ENCODE measurements around the gene PTPRG. TPM values are rescaled to one million over a fixed set of nuclear protein-coding genes. Genes with fewer than 3 reads are reported as not detected.

The PTPRG gene
- total and polyA plus RNA-seq, 5 experiments from 2014 or later = not detected

DNA sequence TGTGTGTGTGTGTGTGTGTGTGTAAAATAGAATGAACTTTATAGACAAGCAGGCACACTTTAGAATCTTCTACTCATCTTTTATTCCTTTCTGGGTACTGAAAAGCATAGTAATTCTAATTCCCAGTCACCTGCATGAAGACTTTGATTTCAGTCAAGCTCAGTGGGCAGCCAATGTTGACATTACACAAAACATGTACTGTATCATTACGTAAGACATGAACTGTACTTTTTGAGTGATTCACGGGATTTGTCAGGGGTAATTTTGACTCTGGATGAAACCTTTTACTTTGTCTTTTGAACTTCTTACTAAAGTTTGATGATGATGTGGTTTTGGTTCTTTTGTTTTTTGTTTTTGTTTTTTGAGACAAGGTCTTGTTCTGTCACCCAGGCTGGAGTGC lies 38.8 kb downstream of the PTPRG start:
- POLR2A ChIA-PET = no interaction called here
- no peak for ATAC-seq
- Mint-ChIP-seq H3K27me3 (peaks cover 0 to 9% (median 1%) of the 10 kb centered on the region in 5 donors), H3K4me1 (no peaks in the 10 kb centered on the region), H3K27ac (no peak overlapping the region), H3K9me3 (peaks cover 0 to 3% (median 0%) of the 10 kb centered on the region in 9 donors), H3K36me3 (no peaks in the 10 kb centered on the region), H3K4me3 (no peak overlapping the region)
- no peak for DNase-seq

DNA sequence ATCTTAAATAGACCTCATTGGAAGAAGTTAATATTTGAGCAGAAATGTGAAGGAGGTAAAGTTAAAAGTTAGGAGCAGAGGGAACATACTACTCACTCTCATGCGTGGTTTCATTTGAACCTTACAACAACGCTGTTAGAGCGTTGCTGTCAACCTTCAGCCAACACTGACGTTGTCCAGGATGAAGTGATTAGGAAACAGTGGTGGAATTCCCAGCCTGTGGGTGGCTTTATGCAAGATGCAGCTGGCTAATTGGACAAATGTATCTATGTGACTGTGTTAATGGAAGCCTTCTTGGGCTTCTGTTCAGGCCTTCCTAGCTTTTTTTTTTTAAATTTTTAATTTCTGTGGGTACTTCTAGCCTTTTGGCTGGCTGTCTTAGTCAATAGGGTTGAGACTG lies 40.5 kb downstream of the PTPRG start:
- H3K27me3 Mint-ChIP-seq = peaks cover 0 to 9% (median 1%) of the 10 kb centered on the region in 5 donors
- H3K4me1 Mint-ChIP-seq = no peaks in the 10 kb centered on the region
- no peaks in the 10 kb centered on the region for H3K36me3 Mint-ChIP-seq
- no peak overlapping the region for H3K4me3 Mint-ChIP-seq
- ATAC-seq = no peak
- peaks cover 0 to 3% (median 0%) of the 10 kb centered on the region in 9 donors for H3K9me3 Mint-ChIP-seq
- DNase-seq = no peak
- no peak overlapping the region for H3K27ac Mint-ChIP-seq
- POLR2A ChIA-PET = no interaction called here

GRCh38 chr3:61602466-61602865 lies 41.1 kb downstream of the PTPRG start:
- POLR2A ChIA-PET = no interaction called here
- no peak for ATAC-seq
- H3K27ac Mint-ChIP-seq = no peak overlapping the region
- no peaks in the 10 kb centered on the region for H3K4me1 Mint-ChIP-seq
- no peak overlapping the region for H3K4me3 Mint-ChIP-seq
- H3K9me3 Mint-ChIP-seq = peaks cover 0 to 3% (median 0%) of the 10 kb centered on the region in 9 donors
- no peak for DNase-seq
- H3K27me3 Mint-ChIP-seq = peaks cover 0 to 9% (median 1%) of the 10 kb centered on the region in 5 donors
- H3K36me3 Mint-ChIP-seq = no peaks in the 10 kb centered on the region

GRCh38 chr3:61605589-61606175 lies 44.3 kb downstream of the PTPRG start:
- H3K27me3 Mint-ChIP-seq = peaks cover 0 to 5% (median 0%) of the 10 kb centered on the region in 5 donors
- no peaks in the 10 kb centered on the region for H3K4me1 Mint-ChIP-seq

DNA sequence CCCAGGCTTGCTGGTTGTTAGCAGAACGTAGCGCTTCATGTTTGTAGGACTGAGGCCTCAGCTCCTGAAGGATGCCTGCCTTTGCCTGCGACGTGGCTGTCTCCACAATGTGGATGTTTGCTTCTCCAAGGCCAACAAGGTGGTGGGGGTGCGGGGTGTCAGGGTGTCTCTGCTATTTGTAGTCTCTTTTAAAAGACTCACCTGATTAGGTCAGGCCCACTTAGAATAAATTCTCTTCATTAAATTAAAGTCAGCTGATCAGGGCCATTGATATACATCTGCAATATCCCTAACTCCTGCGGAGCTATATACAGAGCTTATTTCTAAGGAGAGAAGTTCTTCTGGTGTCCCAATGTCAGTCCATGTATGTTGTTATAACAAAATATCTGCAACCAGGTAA lies 44.8 kb downstream of the PTPRG start:
- H3K27ac Mint-ChIP-seq = no peak overlapping the region
- no peaks in the 10 kb centered on the region for H3K4me1 Mint-ChIP-seq
- H3K27me3 Mint-ChIP-seq = peaks cover 0 to 5% (median 0%) of the 10 kb centered on the region in 5 donors
- POLR2A ChIA-PET = no interaction called here
- ATAC-seq (no peak), DNase-seq (no peak)
- peaks cover 0 to 5% (median 0%) of the 10 kb centered on the region in 9 donors for H3K9me3 Mint-ChIP-seq
- H3K36me3 Mint-ChIP-seq = no peaks in the 10 kb centered on the region
- H3K4me3 Mint-ChIP-seq = no peak overlapping the region

More at GRCh38 chr3:61605589-61606175, 44.3 kb downstream of the PTPRG start:
- Mint-ChIP-seq H3K9me3 (peaks cover 0 to 4% (median 0%) of the 10 kb centered on the region in 9 donors), H3K36me3 (no peaks in the 10 kb centered on the region), H3K4me3 (no peak overlapping the region), H3K27ac (no peak overlapping the region)
- no peak for ATAC-seq
- POLR2A ChIA-PET = no interaction called here
- no peak for DNase-seq

DNA sequence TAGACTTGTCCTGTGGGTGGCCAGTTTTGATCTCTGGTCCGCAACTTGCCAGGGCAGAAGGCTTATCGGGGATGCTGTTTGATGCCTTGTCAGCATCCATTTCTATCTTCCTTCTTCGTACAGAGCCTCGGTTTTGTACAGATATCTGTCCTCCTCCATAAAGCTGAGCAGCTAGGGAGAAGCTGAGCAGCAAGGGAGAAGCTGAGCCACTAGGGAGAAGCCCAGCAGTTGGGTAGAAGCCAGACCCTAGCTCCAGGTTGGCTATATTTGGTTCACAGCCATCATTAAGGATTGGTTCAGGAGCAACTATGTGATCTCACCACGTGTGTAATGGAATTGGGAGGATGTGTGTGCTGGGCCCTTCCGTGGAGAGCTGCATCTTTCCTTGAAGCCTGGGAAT lies 46.7 kb downstream of the PTPRG start:
- Mint-ChIP-seq H3K4me1 (no peaks in the 10 kb centered on the region), H3K36me3 (no peaks in the 10 kb centered on the region), H3K27me3 (peaks cover 0 to 5% (median 0%) of the 10 kb centered on the region in 5 donors), H3K27ac (no peak overlapping the region), H3K9me3 (peaks cover 0 to 4% (median 0%) of the 10 kb centered on the region in 9 donors), H3K4me3 (no peak overlapping the region)
- DNase-seq (no peak), ATAC-seq (no peak)
- POLR2A ChIA-PET = no interaction called here

- no peaks in the 10 kb centered on the region for H3K4me1 Mint-ChIP-seq
- no peak overlapping the region for H3K27ac Mint-ChIP-seq
- POLR2A ChIA-PET = no interaction called here
- ATAC-seq (no peak), DNase-seq (no peak)
- H3K4me3 Mint-ChIP-seq = no peak overlapping the region
- no peaks in the 10 kb centered on the region for H3K36me3 Mint-ChIP-seq
- peaks cover 0 to 5% (median 0%) of the 10 kb centered on the region in 5 donors for H3K27me3 Mint-ChIP-seq
- peaks cover 0 to 4% (median 0%) of the 10 kb centered on the region in 9 donors for H3K9me3 Mint-ChIP-seq
Measured at GRCh38 chr3:61608711-61609110, 47.3 kb downstream of the PTPRG start.

GRCh38 chr3:61610316-61610715 lies 48.9 kb downstream of the PTPRG start:
- Mint-ChIP-seq H3K4me3 (no peak overlapping the region), H3K27me3 (peaks cover 0 to 5% (median 0%) of the 10 kb centered on the region in 5 donors), H3K4me1 (no peaks in the 10 kb centered on the region), H3K27ac (no peak overlapping the region), H3K9me3 (peaks cover 0 to 4% (median 0%) of the 10 kb centered on the region in 9 donors), H3K36me3 (no peaks in the 10 kb centered on the region)
- ATAC-seq (no peak), DNase-seq (no peak)
- POLR2A ChIA-PET = no interaction called here

DNA sequence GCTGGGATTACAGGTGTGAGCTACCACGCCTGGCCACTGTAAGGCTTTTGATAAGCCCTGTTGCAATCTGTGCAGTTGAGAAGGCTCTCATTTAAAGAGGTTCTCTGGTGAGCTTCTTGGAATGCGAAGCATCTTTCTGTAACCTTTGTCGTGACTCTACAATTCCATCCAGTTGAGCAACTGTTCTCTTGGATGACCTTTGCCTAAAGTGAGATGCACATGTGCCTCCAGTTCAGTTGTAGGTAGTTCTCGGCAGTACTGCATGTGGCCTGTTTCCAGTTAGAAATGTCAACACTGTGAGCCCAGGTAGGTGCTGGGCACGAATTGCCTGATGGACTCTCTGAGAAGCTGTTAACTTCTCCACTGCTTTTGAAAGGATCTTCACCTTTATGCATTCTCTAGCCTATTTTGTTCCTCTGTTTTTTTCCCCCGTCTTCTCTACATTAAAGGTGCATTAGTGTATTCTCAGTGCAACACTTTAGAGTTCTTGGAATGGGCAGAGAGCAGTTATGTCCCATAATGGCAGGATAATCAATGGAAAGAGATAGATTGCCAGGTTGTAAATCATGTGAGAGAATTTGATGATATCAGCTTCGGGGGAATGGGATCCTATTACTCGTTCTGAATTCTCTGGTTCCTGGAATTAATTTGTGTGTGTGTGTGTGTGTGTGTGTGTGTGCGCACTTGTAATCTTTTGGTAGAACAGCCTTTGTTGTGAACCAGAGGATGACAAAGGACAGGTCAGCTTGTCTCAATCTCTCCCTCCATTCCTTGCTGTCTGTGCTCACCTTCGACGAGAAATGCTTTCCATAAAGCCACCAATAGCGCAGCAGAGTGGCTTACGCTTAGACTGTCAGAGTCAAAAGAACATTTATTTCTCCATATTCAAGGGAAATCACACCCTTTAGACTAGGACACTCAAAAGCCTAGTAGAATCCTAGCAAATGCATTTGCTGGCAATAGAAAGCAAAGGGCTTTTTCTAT lies 51.1 kb downstream of the PTPRG start:
- Mint-ChIP-seq H3K4me3 (no peak overlapping the region), H3K4me1 (no peaks in the 10 kb centered on the region), H3K27me3 (peaks cover 0 to 15% (median 0%) of the 10 kb centered on the region in 5 donors), H3K27ac (peak overlapping the region in 1 of 10 donors; percentile 57), H3K9me3 (peaks cover 0 to 4% (median 0%) of the 10 kb centered on the region in 9 donors), H3K36me3 (no peaks in the 10 kb centered on the region)
- ATAC-seq (no peak), DNase-seq (no peak)
- POLR2A ChIA-PET = no interaction called here

DNA sequence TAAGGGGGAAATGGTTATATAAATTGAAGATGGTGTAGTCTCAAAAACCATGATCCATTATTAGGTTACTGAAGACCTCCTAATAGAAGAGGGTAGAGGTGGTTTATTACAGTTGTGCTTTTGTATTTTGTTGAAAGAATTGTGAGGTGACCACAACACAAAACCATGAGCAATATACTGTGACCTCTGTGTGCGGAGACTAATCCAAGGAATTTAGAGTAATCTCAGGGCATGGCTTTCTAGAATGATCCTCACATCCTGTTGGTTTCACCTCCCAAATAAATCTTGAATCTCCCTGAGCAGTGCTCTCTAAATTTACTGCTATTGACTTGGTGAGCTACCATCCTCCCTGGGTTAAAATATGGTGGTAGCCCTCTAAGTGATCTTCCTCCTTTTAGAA lies 52.3 kb downstream of the PTPRG start:
- POLR2A ChIA-PET = no interaction called here
- no peak overlapping the region for H3K4me3 Mint-ChIP-seq
- H3K36me3 Mint-ChIP-seq = no peaks in the 10 kb centered on the region
- no peak for DNase-seq
- no peak overlapping the region for H3K27ac Mint-ChIP-seq
- H3K4me1 Mint-ChIP-seq = no peaks in the 10 kb centered on the region
- ATAC-seq = no peak
- peaks cover 0 to 4% (median 0%) of the 10 kb centered on the region in 9 donors for H3K9me3 Mint-ChIP-seq
- peaks cover 0 to 16% (median 0%) of the 10 kb centered on the region in 5 donors for H3K27me3 Mint-ChIP-seq

GRCh38 chr3:61615643-61616042 lies 54.3 kb downstream of the PTPRG start:
- no peak overlapping the region for H3K27ac Mint-ChIP-seq
- DNase-seq = no peak
- peaks cover 0 to 16% (median 0%) of the 10 kb centered on the region in 5 donors for H3K27me3 Mint-ChIP-seq
- POLR2A ChIA-PET = no interaction called here
- no peaks in the 10 kb centered on the region for H3K36me3 Mint-ChIP-seq
- H3K4me1 Mint-ChIP-seq = no peaks in the 10 kb centered on the region
- H3K9me3 Mint-ChIP-seq = peaks cover 0 to 4% (median 0%) of the 10 kb centered on the region in 9 donors
- H3K4me3 Mint-ChIP-seq = no peak overlapping the region
- no peak for ATAC-seq

DNA sequence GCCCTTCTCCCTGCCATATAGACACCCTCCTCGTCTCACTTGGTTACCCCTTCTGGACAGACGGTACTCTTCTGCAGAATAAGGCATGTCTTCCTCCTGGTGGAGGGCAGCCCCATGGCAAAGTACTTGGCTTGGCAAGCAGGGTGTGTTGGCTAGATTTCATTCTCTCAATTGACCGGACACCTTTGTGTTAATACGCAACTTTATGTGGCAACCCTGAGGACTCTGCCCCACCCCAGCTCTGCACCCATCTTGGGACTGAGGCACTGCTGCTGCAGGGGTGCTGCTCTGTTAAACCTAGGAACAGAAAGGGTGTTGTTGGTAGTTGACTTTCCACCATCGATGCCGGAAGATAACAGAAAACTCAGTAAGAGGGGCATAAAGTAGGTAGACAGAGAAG lies 55.2 kb downstream of the PTPRG start:
- no peak for ATAC-seq
- H3K27ac Mint-ChIP-seq = no peak overlapping the region
- no peak overlapping the region for H3K4me3 Mint-ChIP-seq
- no peak for DNase-seq
- H3K36me3 Mint-ChIP-seq = no peaks in the 10 kb centered on the region
- no peaks in the 10 kb centered on the region for H3K4me1 Mint-ChIP-seq
- peaks cover 0 to 16% (median 0%) of the 10 kb centered on the region in 5 donors for H3K27me3 Mint-ChIP-seq
- POLR2A ChIA-PET = no interaction called here
- H3K9me3 Mint-ChIP-seq = peaks cover 0 to 2% (median 0%) of the 10 kb centered on the region in 9 donors

DNA sequence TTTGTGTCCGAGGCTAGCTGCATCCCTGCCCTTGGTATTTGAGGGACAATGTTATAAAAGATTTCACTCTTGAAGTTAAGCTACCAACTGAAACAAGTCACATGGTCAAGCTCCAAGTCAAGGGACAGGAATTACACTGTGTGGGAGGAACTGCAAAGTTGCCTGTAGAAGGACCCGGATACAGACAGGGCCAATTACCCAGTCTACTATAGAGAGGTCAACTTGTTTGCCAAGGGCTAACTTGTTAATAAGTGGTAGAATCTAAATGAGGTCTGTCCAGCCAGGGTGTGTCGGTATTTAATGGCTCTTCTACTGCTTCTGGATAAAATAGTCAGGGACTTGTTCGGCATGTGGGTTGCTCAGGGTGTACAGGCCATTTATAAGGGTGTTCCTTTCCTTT lies 55.7 kb downstream of the PTPRG start:
- Mint-ChIP-seq H3K27me3 (peaks cover 0 to 16% (median 0%) of the 10 kb centered on the region in 5 donors), H3K4me3 (no peak overlapping the region), H3K36me3 (no peaks in the 10 kb centered on the region), H3K9me3 (peaks cover 0 to 2% (median 0%) of the 10 kb centered on the region in 9 donors), H3K4me1 (no peaks in the 10 kb centered on the region), H3K27ac (no peak overlapping the region)
- POLR2A ChIA-PET = no interaction called here
- ATAC-seq = no peak
- DNase-seq = no peak
